Ovary (tissue), 3 donors: ENCODE results near the gene FAM117A.

Experiments used
- EP300 ChIP-seq: sonication (generic); formaldehyde crosslinking; IDR thresholded peaks from one replicate; pipeline ENCODE4 v1.6.1; 2017; ENCODE audit warnings: antibody characterized with exemption
- TF ChIP-seq, protein P1 (sequence below), 3 donors: fragments of 450-650 bp in 2 of 3; fragments of 200-600 bp in 1 of 3; IDR thresholded peaks; one replicate each; pipeline versions ENCODE4 v1.5.1 to v1.8.0; 2016 to 2022; ENCODE audit warnings: antibody characterized with exemption in 3 of 3, mild to moderate bottlenecking in 1 of 3
- donor health status: DM: no; HTN: no; CAD: no.

DNA sequence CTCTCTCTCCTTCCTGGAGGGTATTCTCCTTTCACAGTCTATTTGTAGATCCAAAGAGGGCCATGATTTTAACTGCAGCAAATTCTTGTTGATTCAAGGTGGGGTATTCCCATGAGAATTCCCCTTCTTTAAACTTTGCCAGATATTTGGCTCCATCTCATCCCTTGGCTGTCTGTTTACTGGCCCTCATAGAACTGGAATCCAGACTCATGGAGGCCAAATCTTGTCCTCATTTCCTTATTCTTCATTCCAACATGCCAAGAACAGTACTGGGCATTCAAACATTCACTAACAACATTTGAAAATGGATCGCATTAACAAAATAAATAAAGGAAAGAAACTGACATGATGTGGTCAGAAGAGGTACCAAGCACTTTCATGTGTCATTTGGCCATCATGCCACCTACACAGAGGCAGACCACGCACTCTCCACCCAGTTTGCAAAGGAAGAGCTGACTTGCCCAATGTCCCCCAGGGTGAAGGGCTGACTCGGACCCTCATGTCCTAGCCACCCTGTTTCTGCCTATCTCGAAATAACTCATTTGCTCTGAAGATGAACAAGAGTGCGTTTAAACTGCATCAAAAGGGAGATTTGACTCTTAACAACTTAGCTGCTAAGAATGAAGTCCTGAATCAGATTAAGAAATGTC, 33.0 kb downstream of the FAM117A start:
- TF ChIP-seq, protein P1, sequence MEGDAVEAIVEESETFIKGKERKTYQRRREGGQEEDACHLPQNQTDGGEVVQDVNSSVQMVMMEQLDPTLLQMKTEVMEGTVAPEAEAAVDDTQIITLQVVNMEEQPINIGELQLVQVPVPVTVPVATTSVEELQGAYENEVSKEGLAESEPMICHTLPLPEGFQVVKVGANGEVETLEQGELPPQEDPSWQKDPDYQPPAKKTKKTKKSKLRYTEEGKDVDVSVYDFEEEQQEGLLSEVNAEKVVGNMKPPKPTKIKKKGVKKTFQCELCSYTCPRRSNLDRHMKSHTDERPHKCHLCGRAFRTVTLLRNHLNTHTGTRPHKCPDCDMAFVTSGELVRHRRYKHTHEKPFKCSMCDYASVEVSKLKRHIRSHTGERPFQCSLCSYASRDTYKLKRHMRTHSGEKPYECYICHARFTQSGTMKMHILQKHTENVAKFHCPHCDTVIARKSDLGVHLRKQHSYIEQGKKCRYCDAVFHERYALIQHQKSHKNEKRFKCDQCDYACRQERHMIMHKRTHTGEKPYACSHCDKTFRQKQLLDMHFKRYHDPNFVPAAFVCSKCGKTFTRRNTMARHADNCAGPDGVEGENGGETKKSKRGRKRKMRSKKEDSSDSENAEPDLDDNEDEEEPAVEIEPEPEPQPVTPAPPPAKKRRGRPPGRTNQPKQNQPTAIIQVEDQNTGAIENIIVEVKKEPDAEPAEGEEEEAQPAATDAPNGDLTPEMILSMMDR (IDR thresholded peaks at IDR 0.05), result no peak
- TF ChIP-seq EP300, result no peak
